AG04450 (cell line): Measurements from ENCODE around the gene AASDH. TPM values are rescaled to one million over a fixed set of nuclear protein-coding genes. Genes with fewer than 3 reads are reported as not detected.

Source experiments
- CTCF ChIA-PET: fragments of 300-600, 350-600 bp; formaldehyde crosslinking; extraction: SDS; loops from one replicate; lab custom pipeline; 2022; ENCODE audit warnings: antibody characterized with exemption, inconsistent platforms; lab: Charles Lee
- POLR2A ChIA-PET: fragments of 350-600 bp; formaldehyde crosslinking; extraction: SDS; loops from one replicate; lab custom pipeline; 2021; ENCODE audit warnings: antibody characterized with exemption, inconsistent platforms; lab: Yijun Ruan, JAX
- DNase-seq: peaks from one replicate; pipeline ENCODE4 v3.0.0-alpha.2; 2011; ENCODE audit warnings: low read depth, low spot score
- H3K27ac ChIP-seq: one replicate; pipeline ENCODE4 v1.5.1; 2012; ENCODE audit warnings: low read depth, low read length, control low read depth
- H3K27me3 ChIP-seq: one replicate; pipeline ENCODE4 v1.6.0; 2012; ENCODE audit warnings: low read length; ENCODE audit not compliant: control insufficient read depth, insufficient read depth
- H3K4me3 ChIP-seq: 2 replicates; pipeline ENCODE4 v1.5.1; 2011; ENCODE audit warnings: mild to moderate bottlenecking, low read depth, low read length, control low read depth
- H3K9me3 ChIP-seq: 2 replicates; pipeline ENCODE4 v1.5.1; 2012; ENCODE audit warnings: low read length; ENCODE audit not compliant: control insufficient read depth, insufficient read depth
- polyA plus RNA-seq: library from polyadenylated mRNA; depleted of rRNA; stranded (reverse); fragments of >200 nt; gene quantifications from 2 replicates; pipeline ENCODE4 v1.2.3, GENCODE V29; 2011
- TF ChIP-seq, protein P1 (sequence below): IDR thresholded peaks from 2 replicates; pipeline ENCODE4 v1.5.1; 2011; ENCODE audit warnings: low read depth, low read length, control low read depth, inconsistent platforms

Gene AASDH
- polyA plus RNA-seq, 1 experiment: 14.8 TPM

DNA sequence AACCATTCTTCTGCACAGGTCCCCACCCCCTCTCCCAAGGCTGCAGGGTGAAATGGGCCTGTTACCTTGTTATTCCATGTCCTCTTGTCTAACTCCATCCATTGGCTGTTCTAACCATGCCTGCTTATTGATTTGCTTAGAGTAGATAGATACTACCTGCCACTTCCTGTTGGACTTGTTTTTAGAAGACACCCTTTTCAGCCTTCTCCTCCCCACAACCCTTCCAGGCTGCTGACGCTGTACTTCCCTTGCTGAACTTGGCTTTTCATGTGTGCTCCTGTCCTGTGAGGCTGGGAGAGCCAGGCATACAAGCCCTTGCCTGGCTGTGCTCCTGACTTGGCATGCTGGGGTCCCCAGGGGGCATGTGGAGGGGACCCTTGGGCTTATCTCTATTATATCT, 81.9 kb downstream of the AASDH start:
- Histone ChIP-seq H3K4me3 (no peak overlapping the region), H3K27ac (no peak overlapping the region), H3K9me3 (no peaks in the 10 kb centered on the region), H3K27me3 (no peaks in the 10 kb centered on the region)
- no peak for DNase-seq
- TF ChIP-seq, protein P1, sequence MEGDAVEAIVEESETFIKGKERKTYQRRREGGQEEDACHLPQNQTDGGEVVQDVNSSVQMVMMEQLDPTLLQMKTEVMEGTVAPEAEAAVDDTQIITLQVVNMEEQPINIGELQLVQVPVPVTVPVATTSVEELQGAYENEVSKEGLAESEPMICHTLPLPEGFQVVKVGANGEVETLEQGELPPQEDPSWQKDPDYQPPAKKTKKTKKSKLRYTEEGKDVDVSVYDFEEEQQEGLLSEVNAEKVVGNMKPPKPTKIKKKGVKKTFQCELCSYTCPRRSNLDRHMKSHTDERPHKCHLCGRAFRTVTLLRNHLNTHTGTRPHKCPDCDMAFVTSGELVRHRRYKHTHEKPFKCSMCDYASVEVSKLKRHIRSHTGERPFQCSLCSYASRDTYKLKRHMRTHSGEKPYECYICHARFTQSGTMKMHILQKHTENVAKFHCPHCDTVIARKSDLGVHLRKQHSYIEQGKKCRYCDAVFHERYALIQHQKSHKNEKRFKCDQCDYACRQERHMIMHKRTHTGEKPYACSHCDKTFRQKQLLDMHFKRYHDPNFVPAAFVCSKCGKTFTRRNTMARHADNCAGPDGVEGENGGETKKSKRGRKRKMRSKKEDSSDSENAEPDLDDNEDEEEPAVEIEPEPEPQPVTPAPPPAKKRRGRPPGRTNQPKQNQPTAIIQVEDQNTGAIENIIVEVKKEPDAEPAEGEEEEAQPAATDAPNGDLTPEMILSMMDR: no peak
- ChIA-PET POLR2A (no interaction called here), CTCF (no interaction called here)

DNA sequence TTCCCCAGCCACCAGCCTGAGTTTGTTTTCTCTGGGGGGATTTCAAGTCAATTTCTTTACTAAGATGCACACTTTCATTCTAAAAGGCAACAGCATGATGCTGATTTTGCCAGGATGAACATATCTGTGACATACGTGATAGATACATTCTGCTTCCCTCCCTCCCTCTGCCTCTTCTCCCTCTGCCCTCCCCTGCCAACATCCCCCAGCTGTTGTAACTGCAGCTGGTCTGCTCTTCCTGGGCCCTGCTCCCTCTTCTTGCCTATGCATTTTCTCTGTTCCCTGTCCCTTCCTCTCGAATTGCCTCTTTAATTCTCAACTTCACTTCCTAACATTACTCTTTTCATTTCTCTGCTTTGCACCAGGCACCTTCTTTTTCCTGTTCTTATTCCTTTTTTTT, 83.4 kb downstream of the AASDH start:
- no peak for DNase-seq
- POLR2A ChIA-PET: no interaction called here
- no peaks in the 10 kb centered on the region for H3K27me3 ChIP-seq
- H3K4me3 ChIP-seq: no peak overlapping the region
- no peak overlapping the region for H3K27ac ChIP-seq
- CTCF ChIA-PET: no interaction called here
- H3K9me3 ChIP-seq: no peaks in the 10 kb centered on the region
- TF ChIP-seq, protein P1: no peak

DNA sequence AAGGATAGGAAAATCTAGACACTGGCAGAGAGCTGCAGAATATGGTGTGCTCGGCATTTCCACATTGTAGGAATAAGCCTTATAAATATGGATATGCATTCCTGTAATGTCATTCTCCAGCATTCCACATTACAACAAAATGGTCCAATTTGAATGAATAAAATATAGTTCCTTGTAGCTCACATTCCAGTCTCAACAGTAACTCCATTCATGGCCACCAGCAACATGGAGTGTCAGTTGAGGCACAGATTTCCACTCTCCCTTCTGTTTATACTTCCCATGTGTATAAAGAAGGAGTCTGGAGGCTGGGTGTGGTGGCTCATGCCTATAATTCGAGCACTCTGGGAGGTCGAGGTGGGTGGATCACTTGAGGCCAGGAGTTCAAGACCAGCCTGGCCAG, 84.5 kb downstream of the AASDH start:
- Histone ChIP-seq H3K9me3 (no peaks in the 10 kb centered on the region), H3K27me3 (no peaks in the 10 kb centered on the region), H3K4me3 (no peak overlapping the region), H3K27ac (no peak overlapping the region)
- TF ChIP-seq, protein P1: no peak
- ChIA-PET CTCF (interaction anchor here (0.9 to 1.7 kb wide), 2 partner anchors 354 to 438 kb away, joined by 3 to 7 read pairs; partner anchors contain the start of gene CEP135), POLR2A (no interaction called here)
- DNase-seq: no peak

DNA sequence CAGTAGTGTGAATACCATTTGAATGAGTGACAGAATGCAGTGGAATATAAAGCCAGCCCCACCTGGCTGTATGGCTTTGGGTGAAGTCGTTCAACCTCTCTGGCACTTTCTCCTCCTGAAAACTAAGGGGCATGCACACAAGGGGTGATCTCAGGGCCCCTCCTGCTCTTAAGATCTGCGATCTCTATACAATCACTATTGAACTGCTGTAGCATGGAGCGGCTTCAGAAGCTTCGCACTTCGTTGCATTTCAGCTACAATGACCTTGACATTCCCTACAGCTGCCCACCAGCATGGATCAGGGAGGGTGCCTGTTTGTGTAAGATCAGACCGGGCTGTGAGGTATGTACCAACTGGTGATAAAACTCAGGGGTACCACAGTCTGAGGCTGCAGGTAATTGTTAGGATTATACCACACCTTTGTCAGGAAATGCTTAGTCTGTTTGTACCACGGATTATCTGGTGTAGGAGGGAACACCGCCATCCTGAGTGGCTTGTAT, 85.2 kb downstream of the AASDH start:
- DNase-seq: no peak
- CTCF ChIA-PET: interaction anchor here (0.9 to 1.7 kb wide), 2 partner anchors 353 to 437 kb away, joined by 3 to 7 read pairs; partner anchors contain the start of gene CEP135

More for the DNA sequence above, 85.2 kb downstream of the AASDH start:
- H3K27ac ChIP-seq: no peak overlapping the region
- no peaks in the 10 kb centered on the region for H3K27me3 ChIP-seq
- H3K9me3 ChIP-seq: no peaks in the 10 kb centered on the region
- TF ChIP-seq, protein P1: no peak
- H3K4me3 ChIP-seq: no peak overlapping the region
- POLR2A ChIA-PET: no interaction called here
